ENCODE data around the gene KSR1.

- TF ChIP-seq JUN (IDR thresholded peaks at IDR 0.05; ENCODE audit: borderline replicate concordance, low read depth, low read length) (no peak), JUN (CRISPR knock-in tag; IDR thresholded peaks at IDR 0.05; ENCODE audit: borderline replicate concordance) (no peak), RNF2 (IDR thresholded peaks at IDR 0.05) (no peak), ARID2 (IDR thresholded peaks at IDR 0.05) (no peak)
- TF ChIP-seq, protein P1, sequence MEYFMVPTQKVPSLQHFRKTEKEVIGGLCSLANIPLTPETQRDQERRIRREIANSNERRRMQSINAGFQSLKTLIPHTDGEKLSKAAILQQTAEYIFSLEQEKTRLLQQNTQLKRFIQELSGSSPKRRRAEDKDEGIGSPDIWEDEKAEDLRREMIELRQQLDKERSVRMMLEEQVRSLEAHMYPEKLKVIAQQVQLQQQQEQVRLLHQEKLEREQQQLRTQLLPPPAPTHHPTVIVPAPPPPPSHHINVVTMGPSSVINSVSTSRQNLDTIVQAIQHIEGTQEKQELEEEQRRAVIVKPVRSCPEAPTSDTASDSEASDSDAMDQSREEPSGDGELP (CRISPR knock-in tag; IDR thresholded peaks at IDR 0.05; ENCODE audit: borderline replicate concordance) = no peak
- TF ChIP-seq, protein P2, sequence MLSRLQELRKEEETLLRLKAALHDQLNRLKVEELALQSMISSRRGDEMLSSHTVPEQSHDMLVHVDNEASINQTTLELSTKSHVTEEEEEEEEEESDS (CRISPR knock-in tag; IDR thresholded peaks at IDR 0.05) = no peak
Observed at GRCh38 chr17:27631411-27631760, 175.1 kb downstream of the KSR1 start.
